ENCODE data around the gene SLC6A3.

GRCh38 chr5:1416856-1417469 lies 28.3 kb downstream of the SLC6A3 start:
- TF ChIP-seq POLR2A (IDR thresholded peaks at IDR 0.05; ENCODE audit: low read length) = no peak
- no peak for TF ChIP-seq GATA1 (IDR thresholded peaks at IDR 0.05; ENCODE audit: low read depth, low read length)
